ENCODE data around the gene RTN4R.

RTN4R gene

GRCh38 chr22:20197407-20198030 lies 70.6 kb downstream of the RTN4R start:
- no peaks in the 10 kb centered on the region for H3K27me3 ChIP-seq
- no peak overlapping the region for H3K4me3 ChIP-seq (ENCODE audit: low read depth in 1 of 2, low read length in 1 of 2)
- no peaks in the 10 kb centered on the region for H3K4me1 ChIP-seq (ENCODE audit: control insufficient read depth in 1 of 2, insufficient read depth in 1 of 2, low read depth in 1 of 2, low read length in 1 of 2)
- TF ChIP-seq CTCF (IDR thresholded peaks at IDR 0.05), result no peak
- H3K9me3 ChIP-seq, result no peaks in the 10 kb centered on the region
- no peaks in the 10 kb centered on the region for H3K36me3 ChIP-seq
- no peak overlapping the region for H3K27ac ChIP-seq

- Histone ChIP-seq H3K4me1 (ENCODE audit: control insufficient read depth in 1 of 2, insufficient read depth in 1 of 2, low read depth in 1 of 2, low read length in 1 of 2) (no peaks in the 10 kb centered on the region), H3K4me3 (ENCODE audit: low read depth in 1 of 2, low read length in 1 of 2) (no peak overlapping the region), H3K27me3 (no peaks in the 10 kb centered on the region), H3K36me3 (no peaks in the 10 kb centered on the region), H3K9me3 (no peaks in the 10 kb centered on the region), H3K27ac (no peak overlapping the region)
- no peak for TF ChIP-seq CTCF (IDR thresholded peaks at IDR 0.05)
These were observed 71.8 kb downstream of the RTN4R start for GRCh38 chr22:20196094-20196842.

GRCh38 chr22:20194681-20195593 lies 73.2 kb downstream of the RTN4R start:
- no peak for TF ChIP-seq CTCF (IDR thresholded peaks at IDR 0.05)
- Histone ChIP-seq H3K36me3 (no peaks in the 10 kb centered on the region), H3K27ac (no peak overlapping the region), H3K27me3 (no peaks in the 10 kb centered on the region), H3K4me3 (ENCODE audit: low read depth in 1 of 2, low read length in 1 of 2) (no peak overlapping the region), H3K4me1 (ENCODE audit: control insufficient read depth in 1 of 2, insufficient read depth in 1 of 2, low read depth in 1 of 2, low read length in 1 of 2) (no peaks in the 10 kb centered on the region), H3K9me3 (no peaks in the 10 kb centered on the region)

GRCh38 chr22:20193761-20194494 lies 74.2 kb downstream of the RTN4R start:
- H3K36me3 ChIP-seq, result no peaks in the 10 kb centered on the region

More at GRCh38 chr22:20193761-20194494, 74.2 kb downstream of the RTN4R start:
- Histone ChIP-seq H3K4me1 (ENCODE audit: control insufficient read depth in 1 of 2, insufficient read depth in 1 of 2, low read depth in 1 of 2, low read length in 1 of 2) (no peaks in the 10 kb centered on the region), H3K9me3 (no peaks in the 10 kb centered on the region), H3K27me3 (no peaks in the 10 kb centered on the region), H3K4me3 (ENCODE audit: low read depth in 1 of 2, low read length in 1 of 2) (no peak overlapping the region), H3K27ac (no peak overlapping the region)
- no peak for TF ChIP-seq CTCF (IDR thresholded peaks at IDR 0.05)

All from neutrophil (primary cell).